T-helper 1 cell treated with Interleukin-12 subunit alpha and Interleukin-12 subunit beta and Interleukin-4 antibody, amounts not matched to agents 30 μg/mL and 1 μg/mL, for 36 hours (primary cell): Measurements from ENCODE around the gene SF3B6.

Experiments used
- H3K27ac Mint-ChIP-seq: one replicate; pipeline ENCODE4 v1.8.0; 2021; ENCODE audit warnings: mild to moderate bottlenecking, mixed read lengths
- H3K27me3 Mint-ChIP-seq: one replicate; pipeline ENCODE4 v1.8.0; 2021; ENCODE audit warnings: low read depth, mixed read lengths
- H3K36me3 Mint-ChIP-seq: one replicate; pipeline ENCODE4 v1.8.0; 2021; ENCODE audit warnings: low read depth, mixed read lengths
- H3K4me1 Mint-ChIP-seq: one replicate; pipeline ENCODE4 v1.8.0; 2021; ENCODE audit warnings: low read depth, mixed read lengths
- H3K4me3 Mint-ChIP-seq: one replicate; pipeline ENCODE4 v1.8.0; 2021; ENCODE audit warnings: mild to moderate bottlenecking, moderate library complexity, mixed read lengths
- H3K9me3 Mint-ChIP-seq: one replicate; pipeline ENCODE4 v1.8.0; 2021; ENCODE audit warnings: mixed read lengths

The SF3B6 gene

GRCh38 chr2:24082787-24083566 is 6.9 kb upstream of the SF3B6 start:
- Mint-ChIP-seq H3K27ac (peak overlapping the region; percentile 64), H3K27me3 (no peaks in the 10 kb centered on the region), H3K9me3 (no peaks in the 10 kb centered on the region), H3K36me3 (peaks cover 5% of the 10 kb centered on the region), H3K4me1 (peaks cover 17% of the 10 kb centered on the region), H3K4me3 (peak overlapping the region; percentile 79)

- no peak overlapping the region for H3K27ac Mint-ChIP-seq
- no peaks in the 10 kb centered on the region for H3K9me3 Mint-ChIP-seq
- H3K4me3 Mint-ChIP-seq: no peak overlapping the region
- no peaks in the 10 kb centered on the region for H3K27me3 Mint-ChIP-seq
- peaks cover 5% of the 10 kb centered on the region for H3K36me3 Mint-ChIP-seq
- H3K4me1 Mint-ChIP-seq: peaks cover 23% of the 10 kb centered on the region
These were observed 4.6 kb upstream of the SF3B6 start for GRCh38 chr2:24080701-24081100.

- H3K9me3 Mint-ChIP-seq: no peaks in the 10 kb centered on the region
- H3K4me1 Mint-ChIP-seq: peaks cover 17% of the 10 kb centered on the region
- H3K27ac Mint-ChIP-seq: peak overlapping the region; percentile 55
- peak overlapping the region; percentile 97 for H3K4me3 Mint-ChIP-seq
- no peaks in the 10 kb centered on the region for H3K27me3 Mint-ChIP-seq
- H3K36me3 Mint-ChIP-seq: peaks cover 5% of the 10 kb centered on the region
These were observed 1.8 kb upstream of the SF3B6 start for GRCh38 chr2:24077879-24078278.

- peak overlapping the region; percentile 63 for H3K27ac Mint-ChIP-seq
- H3K4me3 Mint-ChIP-seq: peak overlapping the region; percentile 97
- H3K4me1 Mint-ChIP-seq: peaks cover 19% of the 10 kb centered on the region
- H3K9me3 Mint-ChIP-seq: no peaks in the 10 kb centered on the region
- peaks cover 8% of the 10 kb centered on the region for H3K36me3 Mint-ChIP-seq
- H3K27me3 Mint-ChIP-seq: no peaks in the 10 kb centered on the region
These were observed 1.4 kb upstream of the SF3B6 start for GRCh38 chr2:24077535-24077877.

GRCh38 chr2:24076849-24077534 is 866 bp upstream of the SF3B6 start:
- H3K9me3 Mint-ChIP-seq: no peaks in the 10 kb centered on the region
- H3K4me3 Mint-ChIP-seq: peak overlapping the region; percentile 97
- peaks cover 22% of the 10 kb centered on the region for H3K4me1 Mint-ChIP-seq
- peak overlapping the region; percentile 97 for H3K27ac Mint-ChIP-seq
- no peaks in the 10 kb centered on the region for H3K27me3 Mint-ChIP-seq
- peaks cover 7% of the 10 kb centered on the region for H3K36me3 Mint-ChIP-seq

GRCh38 chr2:24075259-24075658 is 867 bp downstream of the SF3B6 start:
- peaks cover 7% of the 10 kb centered on the region for H3K36me3 Mint-ChIP-seq
- H3K9me3 Mint-ChIP-seq: no peaks in the 10 kb centered on the region
- no peaks in the 10 kb centered on the region for H3K27me3 Mint-ChIP-seq
- H3K4me3 Mint-ChIP-seq: peak overlapping the region; percentile 97
- peaks cover 22% of the 10 kb centered on the region for H3K4me1 Mint-ChIP-seq
- peak overlapping the region; percentile 97 for H3K27ac Mint-ChIP-seq

GRCh38 chr2:24073816-24074215 is 2.3 kb downstream of the SF3B6 start:
- Mint-ChIP-seq H3K36me3 (peaks cover 10% of the 10 kb centered on the region), H3K4me3 (peak overlapping the region; percentile 16), H3K4me1 (peaks cover 22% of the 10 kb centered on the region), H3K27ac (no peak overlapping the region), H3K9me3 (no peaks in the 10 kb centered on the region), H3K27me3 (no peaks in the 10 kb centered on the region)

GRCh38 chr2:24072259-24072658 is 3.9 kb downstream of the SF3B6 start:
- peaks cover 16% of the 10 kb centered on the region for H3K4me1 Mint-ChIP-seq
- no peaks in the 10 kb centered on the region for H3K9me3 Mint-ChIP-seq
- H3K36me3 Mint-ChIP-seq: peaks cover 13% of the 10 kb centered on the region
- no peak overlapping the region for H3K27ac Mint-ChIP-seq
- H3K27me3 Mint-ChIP-seq: no peaks in the 10 kb centered on the region
- H3K4me3 Mint-ChIP-seq: no peak overlapping the region

GRCh38 chr2:24065341-24065740 is 10.8 kb downstream of the SF3B6 start:
- Mint-ChIP-seq H3K4me3 (no peak overlapping the region), H3K27me3 (no peaks in the 10 kb centered on the region), H3K4me1 (no peaks in the 10 kb centered on the region), H3K9me3 (no peaks in the 10 kb centered on the region), H3K27ac (no peak overlapping the region), H3K36me3 (peaks cover 11% of the 10 kb centered on the region)

GRCh38 chr2:24058564-24059271 is 17.4 kb downstream of the SF3B6 start:
- Mint-ChIP-seq H3K9me3 (no peaks in the 10 kb centered on the region), H3K4me3 (no peak overlapping the region), H3K27ac (no peak overlapping the region), H3K4me1 (no peaks in the 10 kb centered on the region), H3K27me3 (no peaks in the 10 kb centered on the region), H3K36me3 (no peaks in the 10 kb centered on the region)

- Mint-ChIP-seq H3K4me1 (no peaks in the 10 kb centered on the region), H3K4me3 (no peak overlapping the region), H3K27ac (no peak overlapping the region), H3K36me3 (no peaks in the 10 kb centered on the region), H3K27me3 (no peaks in the 10 kb centered on the region), H3K9me3 (no peaks in the 10 kb centered on the region)
These were observed 20.4 kb downstream of the SF3B6 start for GRCh38 chr2:24055750-24056149.

- Mint-ChIP-seq H3K4me1 (no peaks in the 10 kb centered on the region), H3K9me3 (no peaks in the 10 kb centered on the region), H3K27me3 (peaks cover under 1% of the 10 kb centered on the region), H3K36me3 (no peaks in the 10 kb centered on the region), H3K4me3 (no peak overlapping the region), H3K27ac (no peak overlapping the region)
These were observed 21.6 kb downstream of the SF3B6 start for GRCh38 chr2:24054366-24055010.

GRCh38 chr2:24052951-24053350 is 23.2 kb downstream of the SF3B6 start:
- Mint-ChIP-seq H3K36me3 (no peaks in the 10 kb centered on the region), H3K4me1 (no peaks in the 10 kb centered on the region), H3K27ac (no peak overlapping the region), H3K9me3 (no peaks in the 10 kb centered on the region), H3K4me3 (no peak overlapping the region), H3K27me3 (peaks cover 4% of the 10 kb centered on the region)

GRCh38 chr2:24051833-24052232 is 24.3 kb downstream of the SF3B6 start:
- H3K27me3 Mint-ChIP-seq: peaks cover 4% of the 10 kb centered on the region
- no peak overlapping the region for H3K27ac Mint-ChIP-seq
- peaks cover 10% of the 10 kb centered on the region for H3K4me1 Mint-ChIP-seq
- H3K4me3 Mint-ChIP-seq: no peak overlapping the region
- H3K36me3 Mint-ChIP-seq: peaks cover 2% of the 10 kb centered on the region
- H3K9me3 Mint-ChIP-seq: no peaks in the 10 kb centered on the region
